HEK293 (cell line): ENCODE results near the gene TXNRD3.

ENCODE experiments used
- ZBTB26 ChIP-seq: fragments of 450-650 bp; formaldehyde crosslinking; optimal IDR thresholded peaks from 2 replicates; pipeline ENCODE3; 2016; ENCODE audit warnings: missing biosample characterization, mild to moderate bottlenecking, missing genetic modification characterization
- ZNF501 ChIP-seq: fragments of 450-650 bp; formaldehyde crosslinking; IDR thresholded peaks from 2 replicates; pipeline ENCODE4 v1.5.1; 2016; ENCODE audit warnings: missing biosample characterization, missing genetic modification characterization

GRCh38 chr3:126699011-126699410, 44.1 kb upstream of the TXNRD3 start:
- TF ChIP-seq ZBTB26 (tag by site-specific recombination) (no peak), ZNF501 (no peak)
